ENCODE data around the gene SKIC2.
"Not testable (repeated sequence)": the region's sequence is repeated elsewhere in the genome, so short reads cannot be mapped to it uniquely, and the experiment has no call there.

- not testable (repeated sequence) for TF ChIP-seq POLR2A, POU2F2 (IDR thresholded peaks at IDR 0.05; ENCODE audit: low read depth, low read length)
Measured at GRCh38 chr6:31981744-31982143, 22.8 kb downstream of the SKIC2 start, which contains the start of gene C4A.

Data from GM12891 (cell line).